ENCODE measurements around the gene GTF2F1. TPM values are rescaled to one million over a fixed set of nuclear protein-coding genes. Genes with fewer than 3 reads are reported as not detected.
A peak's percentile ranks its signal among the peaks of the same experiment; 100 is the strongest.

The GTF2F1 gene, protein sequence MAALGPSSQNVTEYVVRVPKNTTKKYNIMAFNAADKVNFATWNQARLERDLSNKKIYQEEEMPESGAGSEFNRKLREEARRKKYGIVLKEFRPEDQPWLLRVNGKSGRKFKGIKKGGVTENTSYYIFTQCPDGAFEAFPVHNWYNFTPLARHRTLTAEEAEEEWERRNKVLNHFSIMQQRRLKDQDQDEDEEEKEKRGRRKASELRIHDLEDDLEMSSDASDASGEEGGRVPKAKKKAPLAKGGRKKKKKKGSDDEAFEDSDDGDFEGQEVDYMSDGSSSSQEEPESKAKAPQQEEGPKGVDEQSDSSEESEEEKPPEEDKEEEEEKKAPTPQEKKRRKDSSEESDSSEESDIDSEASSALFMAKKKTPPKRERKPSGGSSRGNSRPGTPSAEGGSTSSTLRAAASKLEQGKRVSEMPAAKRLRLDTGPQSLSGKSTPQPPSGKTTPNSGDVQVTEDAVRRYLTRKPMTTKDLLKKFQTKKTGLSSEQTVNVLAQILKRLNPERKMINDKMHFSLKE
- 80.1 and 104 TPM in 2 replicates for polyA plus RNA-seq (2012; rRNA removed)
- polyA plus RNA-seq (2012; cell fraction: cytosol; rRNA removed), result 86.3 and 98.8 TPM in 2 replicates
- 107 and 113 TPM in 2 replicates for polyA plus RNA-seq (2012; cell fraction: nucleus; rRNA removed)

DNA sequence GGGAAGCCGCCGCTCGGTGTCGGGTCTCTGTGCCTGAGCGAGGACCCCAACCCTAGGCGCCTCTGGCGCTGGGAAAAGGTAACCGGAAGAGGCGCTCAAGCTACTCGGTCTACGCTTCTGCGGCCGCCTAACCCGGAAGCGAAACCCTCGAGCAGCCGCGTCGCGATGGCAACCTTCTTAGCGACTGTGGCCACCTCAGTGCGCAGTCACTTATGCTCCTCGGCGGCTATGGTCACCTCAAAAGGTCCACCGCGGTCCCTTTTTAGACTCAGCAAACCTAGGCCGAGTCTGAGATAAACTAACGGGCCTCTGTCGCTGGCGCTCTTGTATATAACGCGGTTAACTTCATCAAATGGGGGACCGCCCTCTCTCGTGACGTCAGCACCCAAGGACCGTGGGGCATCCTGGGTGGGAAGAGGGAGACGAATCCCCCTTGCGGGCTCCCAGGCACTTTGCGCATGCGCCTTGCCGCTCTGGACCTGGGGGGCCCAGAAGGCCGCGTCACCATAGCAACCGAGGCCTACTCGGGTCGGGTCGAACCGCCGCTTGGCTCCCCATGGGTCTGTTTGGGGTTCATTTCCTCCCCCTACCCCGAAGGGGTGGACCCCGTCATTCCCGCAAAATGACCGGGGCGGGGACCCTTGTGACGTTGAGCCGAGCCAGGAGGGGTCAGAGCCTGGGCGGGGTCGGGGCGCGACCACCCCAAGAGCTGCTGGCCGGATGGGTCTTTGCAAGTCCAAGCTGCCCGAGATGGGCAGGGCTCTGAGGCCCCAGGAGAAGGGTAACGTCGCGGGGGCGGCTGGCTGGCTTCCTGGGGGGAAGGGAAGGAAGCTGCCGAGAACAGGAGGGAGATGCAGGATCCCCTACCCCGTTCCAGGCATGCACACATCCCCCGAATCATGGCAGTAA is at the start of gene GTF2F1:
Gene GTF2F1, minus strand, starts transcription at position 91 of the 909 bp plus-strand sequence. CDS start 169 bp downstream, outside the sequence.
- Histone ChIP-seq H3K4me1 (ENCODE audit: control insufficient read depth in 1 of 2, insufficient read depth in 2 of 2, low read depth in 1 of 2, low read length in 1 of 2) (peaks cover 5 to 11% of the 10 kb centered on the region in 2 experiments; a peak in 2 of 4 replicates), H3K27me3 (ENCODE audit: insufficient read depth) (no peaks in the 10 kb centered on the region), H3K9me2 (no peaks in the 10 kb centered on the region), H3K9ac (peak within 1 kb of the TSS; percentile 85), H2AFZ (ENCODE audit: low read depth) (peak within 1 kb of the TSS; percentile 92), H3K4me2 (peak within 1 kb of the TSS; percentile 94), H3K4me3 (ENCODE audit: low read depth in 2 of 2, low read length in 1 of 2) (peak within 1 kb of the TSS; percentile 84 to 89), H3K79me2 (ENCODE audit: insufficient read depth) (peaks cover 43% of the 10 kb centered on the region), H3K36me3 (replicated peaks in 1 of 2; ENCODE audit: control insufficient read depth in 1 of 2, insufficient read depth in 2 of 2, low read length in 1 of 2) (peaks cover 17% of the 10 kb centered on the region in 2 experiments), H3K9me3 (no peaks in the 10 kb centered on the region), H3K27ac (ENCODE audit: low read depth in 2 of 2, low read length in 1 of 2) (peak within 1 kb of the TSS; percentile 94), H4K20me1 (ENCODE audit: insufficient read depth) (no peaks in the 10 kb centered on the region), H3F3A (replicated peaks; ENCODE audit: insufficient read depth) (no peaks in the 10 kb centered on the region)
- WGBS (ENCODE audit: low lambda C conversion rate), result 4% methylated on average over 16 of the region's 69 CpGs
- DNase-seq, result peak; percentile 99
- ChIA-PET CTCF (interaction anchor here (0.6 to 2.2 kb wide), 4 partner anchors 17 to 345 kb away, joined by 3 to 8 read pairs (median 3); partner anchors contain the start of gene ALKBH7), POLR2A (interaction anchor here (0.6 to 1.5 kb wide), 3 partner anchors 17 to 151 kb away, joined by 3 to 4 read pairs (median 3); no protein-coding TSS in a partner anchor)
- TF ChIP-seq CHD2 (IDR thresholded peaks at IDR 0.05; ENCODE audit: low read length, partially characterized antibody) (peak; percentile 83), EZH2phosphoT487 (IDR thresholded peaks at IDR 0.05; ENCODE audit: borderline replicate concordance, low read depth) (no peak), TAF1 (IDR thresholded peaks at IDR 0.05; ENCODE audit: borderline replicate concordance, low read depth, low read length) (0 out of 2 replicates have a peak, but pooled peaks have one; percentile 35), NFIC (IDR thresholded peaks at IDR 0.05; ENCODE audit: borderline replicate concordance) (no peak), MEF2A (IDR thresholded peaks at IDR 0.05; ENCODE audit: borderline replicate concordance, low read depth) (no peak), FOXJ3 (CRISPR knock-in tag; IDR thresholded peaks at IDR 0.05) (no peak), RFX5 (IDR thresholded peaks at IDR 0.05; ENCODE audit: low read length) (no peak), RAD21 (IDR thresholded peaks at IDR 0.05; ENCODE audit: low read length) (no peak), GABPA (IDR thresholded peaks at IDR 0.05; ENCODE audit: low read depth) (peak; percentile 91), FOXM1 (IDR thresholded peaks at IDR 0.05; ENCODE audit: low read depth) (no peak), RXRA (IDR thresholded peaks at IDR 0.05; ENCODE audit: borderline replicate concordance, low read depth) (no peak)
- TF ChIP-seq, protein P1, sequence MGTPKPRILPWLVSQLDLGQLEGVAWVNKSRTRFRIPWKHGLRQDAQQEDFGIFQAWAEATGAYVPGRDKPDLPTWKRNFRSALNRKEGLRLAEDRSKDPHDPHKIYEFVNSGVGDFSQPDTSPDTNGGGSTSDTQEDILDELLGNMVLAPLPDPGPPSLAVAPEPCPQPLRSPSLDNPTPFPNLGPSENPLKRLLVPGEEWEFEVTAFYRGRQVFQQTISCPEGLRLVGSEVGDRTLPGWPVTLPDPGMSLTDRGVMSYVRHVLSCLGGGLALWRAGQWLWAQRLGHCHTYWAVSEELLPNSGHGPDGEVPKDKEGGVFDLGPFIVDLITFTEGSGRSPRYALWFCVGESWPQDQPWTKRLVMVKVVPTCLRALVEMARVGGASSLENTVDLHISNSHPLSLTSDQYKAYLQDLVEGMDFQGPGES (IDR thresholded peaks at IDR 0.05; ENCODE audit: low read depth, low read length), result no peak
- TF ChIP-seq, protein P2, sequence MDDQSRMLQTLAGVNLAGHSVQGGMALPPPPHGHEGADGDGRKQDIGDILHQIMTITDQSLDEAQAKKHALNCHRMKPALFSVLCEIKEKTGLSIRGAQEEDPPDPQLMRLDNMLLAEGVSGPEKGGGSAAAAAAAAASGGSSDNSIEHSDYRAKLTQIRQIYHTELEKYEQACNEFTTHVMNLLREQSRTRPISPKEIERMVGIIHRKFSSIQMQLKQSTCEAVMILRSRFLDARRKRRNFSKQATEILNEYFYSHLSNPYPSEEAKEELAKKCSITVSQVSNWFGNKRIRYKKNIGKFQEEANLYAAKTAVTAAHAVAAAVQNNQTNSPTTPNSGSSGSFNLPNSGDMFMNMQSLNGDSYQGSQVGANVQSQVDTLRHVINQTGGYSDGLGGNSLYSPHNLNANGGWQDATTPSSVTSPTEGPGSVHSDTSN (IDR thresholded peaks at IDR 0.05), result no peak
- TF ChIP-seq, protein P3, sequence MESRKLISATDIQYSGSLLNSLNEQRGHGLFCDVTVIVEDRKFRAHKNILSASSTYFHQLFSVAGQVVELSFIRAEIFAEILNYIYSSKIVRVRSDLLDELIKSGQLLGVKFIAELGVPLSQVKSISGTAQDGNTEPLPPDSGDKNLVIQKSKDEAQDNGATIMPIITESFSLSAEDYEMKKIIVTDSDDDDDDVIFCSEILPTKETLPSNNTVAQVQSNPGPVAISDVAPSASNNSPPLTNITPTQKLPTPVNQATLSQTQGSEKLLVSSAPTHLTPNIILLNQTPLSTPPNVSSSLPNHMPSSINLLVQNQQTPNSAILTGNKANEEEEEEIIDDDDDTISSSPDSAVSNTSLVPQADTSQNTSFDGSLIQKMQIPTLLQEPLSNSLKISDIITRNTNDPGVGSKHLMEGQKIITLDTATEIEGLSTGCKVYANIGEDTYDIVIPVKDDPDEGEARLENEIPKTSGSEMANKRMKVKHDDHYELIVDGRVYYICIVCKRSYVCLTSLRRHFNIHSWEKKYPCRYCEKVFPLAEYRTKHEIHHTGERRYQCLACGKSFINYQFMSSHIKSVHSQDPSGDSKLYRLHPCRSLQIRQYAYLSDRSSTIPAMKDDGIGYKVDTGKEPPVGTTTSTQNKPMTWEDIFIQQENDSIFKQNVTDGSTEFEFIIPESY (IDR thresholded peaks at IDR 0.05; ENCODE audit: borderline replicate concordance, low read depth), result no peak
- TF ChIP-seq, protein P4, sequence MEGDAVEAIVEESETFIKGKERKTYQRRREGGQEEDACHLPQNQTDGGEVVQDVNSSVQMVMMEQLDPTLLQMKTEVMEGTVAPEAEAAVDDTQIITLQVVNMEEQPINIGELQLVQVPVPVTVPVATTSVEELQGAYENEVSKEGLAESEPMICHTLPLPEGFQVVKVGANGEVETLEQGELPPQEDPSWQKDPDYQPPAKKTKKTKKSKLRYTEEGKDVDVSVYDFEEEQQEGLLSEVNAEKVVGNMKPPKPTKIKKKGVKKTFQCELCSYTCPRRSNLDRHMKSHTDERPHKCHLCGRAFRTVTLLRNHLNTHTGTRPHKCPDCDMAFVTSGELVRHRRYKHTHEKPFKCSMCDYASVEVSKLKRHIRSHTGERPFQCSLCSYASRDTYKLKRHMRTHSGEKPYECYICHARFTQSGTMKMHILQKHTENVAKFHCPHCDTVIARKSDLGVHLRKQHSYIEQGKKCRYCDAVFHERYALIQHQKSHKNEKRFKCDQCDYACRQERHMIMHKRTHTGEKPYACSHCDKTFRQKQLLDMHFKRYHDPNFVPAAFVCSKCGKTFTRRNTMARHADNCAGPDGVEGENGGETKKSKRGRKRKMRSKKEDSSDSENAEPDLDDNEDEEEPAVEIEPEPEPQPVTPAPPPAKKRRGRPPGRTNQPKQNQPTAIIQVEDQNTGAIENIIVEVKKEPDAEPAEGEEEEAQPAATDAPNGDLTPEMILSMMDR (IDR thresholded peaks at IDR 0.05), result peak; percentile 20; the same call in 1 of the 2 replicates
- TF ChIP-seq, protein P5, sequence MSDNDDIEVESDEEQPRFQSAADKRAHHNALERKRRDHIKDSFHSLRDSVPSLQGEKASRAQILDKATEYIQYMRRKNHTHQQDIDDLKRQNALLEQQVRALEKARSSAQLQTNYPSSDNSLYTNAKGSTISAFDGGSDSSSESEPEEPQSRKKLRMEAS (IDR thresholded peaks at IDR 0.05; ENCODE audit: low read depth), result peak; percentile 24; the same call in 1 of the 2 replicates
- TF ChIP-seq, protein P6, sequence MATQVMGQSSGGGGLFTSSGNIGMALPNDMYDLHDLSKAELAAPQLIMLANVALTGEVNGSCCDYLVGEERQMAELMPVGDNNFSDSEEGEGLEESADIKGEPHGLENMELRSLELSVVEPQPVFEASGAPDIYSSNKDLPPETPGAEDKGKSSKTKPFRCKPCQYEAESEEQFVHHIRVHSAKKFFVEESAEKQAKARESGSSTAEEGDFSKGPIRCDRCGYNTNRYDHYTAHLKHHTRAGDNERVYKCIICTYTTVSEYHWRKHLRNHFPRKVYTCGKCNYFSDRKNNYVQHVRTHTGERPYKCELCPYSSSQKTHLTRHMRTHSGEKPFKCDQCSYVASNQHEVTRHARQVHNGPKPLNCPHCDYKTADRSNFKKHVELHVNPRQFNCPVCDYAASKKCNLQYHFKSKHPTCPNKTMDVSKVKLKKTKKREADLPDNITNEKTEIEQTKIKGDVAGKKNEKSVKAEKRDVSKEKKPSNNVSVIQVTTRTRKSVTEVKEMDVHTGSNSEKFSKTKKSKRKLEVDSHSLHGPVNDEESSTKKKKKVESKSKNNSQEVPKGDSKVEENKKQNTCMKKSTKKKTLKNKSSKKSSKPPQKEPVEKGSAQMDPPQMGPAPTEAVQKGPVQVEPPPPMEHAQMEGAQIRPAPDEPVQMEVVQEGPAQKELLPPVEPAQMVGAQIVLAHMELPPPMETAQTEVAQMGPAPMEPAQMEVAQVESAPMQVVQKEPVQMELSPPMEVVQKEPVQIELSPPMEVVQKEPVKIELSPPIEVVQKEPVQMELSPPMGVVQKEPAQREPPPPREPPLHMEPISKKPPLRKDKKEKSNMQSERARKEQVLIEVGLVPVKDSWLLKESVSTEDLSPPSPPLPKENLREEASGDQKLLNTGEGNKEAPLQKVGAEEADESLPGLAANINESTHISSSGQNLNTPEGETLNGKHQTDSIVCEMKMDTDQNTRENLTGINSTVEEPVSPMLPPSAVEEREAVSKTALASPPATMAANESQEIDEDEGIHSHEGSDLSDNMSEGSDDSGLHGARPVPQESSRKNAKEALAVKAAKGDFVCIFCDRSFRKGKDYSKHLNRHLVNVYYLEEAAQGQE (IDR thresholded peaks at IDR 0.05; ENCODE audit: low read depth, low read length), result no peak
